Transverse colon (tissue), 4 donors: ENCODE data around the gene ID3. TPM values are rescaled to one million over a fixed set of nuclear protein-coding genes. Genes with fewer than 3 reads are reported as not detected.

Source experiments
- DNase-seq: peaks from one replicate; pipeline ENCODE4 v3.0.0-alpha.2; 2019
- H3K27ac ChIP-seq, 4 donors: fragments of 200-600 bp; sonication (generic); 2 replicates each; pipeline ENCODE4 v1.5.1; 2016 to 2018; ENCODE audit warnings: inconsistent platforms in 4 of 4
- H3K27me3 ChIP-seq: fragments of 200-600 bp; sonication (generic); 2 replicates; pipeline ENCODE4 v1.5.1; 2017; ENCODE audit warnings: inconsistent platforms
- H3K36me3 ChIP-seq, 4 donors: fragments of 200-600 bp; sonication (generic); 2 replicates each; pipeline ENCODE4 v1.5.1; 2017 to 2019; ENCODE audit warnings: inconsistent platforms in 4 of 4
- H3K4me1 ChIP-seq, 4 donors: fragments of 200-600 bp; sonication (generic); 2 replicates each; pipeline ENCODE4 v1.5.1; 2017 to 2020; ENCODE audit warnings: inconsistent platforms in 4 of 4
- H3K4me3 ChIP-seq, 4 donors: fragments of 200-600 bp; sonication (generic); 1 replicate in 1 of 4; 2 replicates in 3 of 4; pipeline versions ENCODE4 v1.5.1 to v1.6.1; 2017 to 2019; ENCODE audit warnings: inconsistent platforms in 4 of 4
- H3K9me3 ChIP-seq, 2 donors: fragments of 200-600 bp; sonication (generic); 2 replicates each; pipeline ENCODE4 v1.5.1; 2017 to 2019; ENCODE audit warnings: inconsistent platforms in 2 of 2
- CTCF ChIP-seq, 5 experiments: fragments of 200-600 bp in 3 of 5; fragments of 450-650 bp in 2 of 5; sonication (generic) in 3 of 5; IDR thresholded peaks; 1 replicate in 2 of 5; 2 replicates in 3 of 5; pipeline ENCODE4 v1.5.1; 2016 to 2017; ENCODE audit warnings: antibody characterized with exemption in 5 of 5, inconsistent platforms in 3 of 5, mild to moderate bottlenecking in 2 of 5, moderate library complexity in 1 of 5
- EP300 ChIP-seq: sonication (generic); formaldehyde crosslinking; IDR thresholded peaks from one replicate; pipeline ENCODE4 v1.6.1; 2017; ENCODE audit warnings: antibody characterized with exemption, low read depth
- POLR2A ChIP-seq: fragments of 450-650 bp; IDR thresholded peaks from one replicate; pipeline ENCODE4 v1.6.1; 2016; ENCODE audit warnings: antibody characterized with exemption, mild to moderate bottlenecking, moderate library complexity
- POLR2AphosphoS5 ChIP-seq, 3 donors: sonication (generic); formaldehyde crosslinking; IDR thresholded peaks; one replicate each; pipeline ENCODE4 v1.6.1; 2016; ENCODE audit warnings: antibody characterized with exemption in 3 of 3
- WGBS, 2 donors: methylation state at CpG; one replicate each; pipeline ENCODE4 v1.1.5; 2018; ENCODE audit warnings: low coverage in 1 of 2; 5-methylcytosine and 5-hydroxymethylcytosine counted together
- in situ Hi-C, 4 donors: fragments of 200-750 bp; cut with MboI; loops; one replicate each; pipeline versions ENCODE4 v1.15.0 to v1.15.1; 2017; ENCODE audit warnings: low sequenced_read_pairs in 3 of 4, low pct_ligation_motif_present in 1 of 4, low pct_unique_long_range_greater_than_20kb in 1 of 4
- intact Hi-C: fragments of 100-400 bp; cut with DNase I; formaldehyde crosslinking; loops from one replicate; pipeline ENCODE4 v1.15.1; 2023; ENCODE audit warnings: low total_unique reads
- total RNA-seq, 4 donors: library from RNA; depleted of rRNA; stranded (reverse); fragments of >200 nt; gene quantifications; one replicate each; pipeline ENCODE4 v1.1.0, GENCODE V29; 2016

ID3 gene
- total RNA-seq, 4 donors from 2014 or later, result 174 to 363 (median 253) TPM

- in situ Hi-C loops, result loop anchor here in 1 of 4 donors (10.0 kb wide), 1 partner anchor 49 kb away; the partner anchor contains the start of gene ASAP3
- DNase-seq, result no peak
- H3K27ac ChIP-seq, result peak overlapping the region in 2 of 4 donors; percentile 23 to 25
These were observed 25.9 kb downstream of the ID3 start for GRCh38 chr1:23533246-23534023.

GRCh38 chr1:23531562-23532094 is 27.7 kb downstream of the ID3 start:
- Histone ChIP-seq H3K36me3 (no peaks in the 10 kb centered on the region), H3K4me3 (peak overlapping the region; percentile 11 to 64 (median 47)), H3K4me1 (peaks cover 42 to 72% (median 59%) of the 10 kb centered on the region in 4 donors), H3K27ac (peak overlapping the region; percentile 64 to 90 (median 80)), H3K27me3 (no peaks in the 10 kb centered on the region), H3K9me3 (no peaks in the 10 kb centered on the region)
- no peak for DNase-seq
- 42% methylated on average over 5 of the region's 5 CpGs; no CpG with 5 or more reads in 1 of the 2 donors for WGBS, 2 donors
- TF ChIP-seq CTCF (IDR thresholded peaks at IDR 0.05) (no peak), EP300 (no peak), POLR2AphosphoS5 (IDR thresholded peaks at IDR 0.05) (no peak), POLR2A (no peak)
- intact Hi-C loops, result no loop called here
- in situ Hi-C loops, result loop anchor here in 1 of 4 donors (10.0 kb wide), 1 partner anchor 47 kb away; the partner anchor contains the start of gene ASAP3

More at GRCh38 chr1:23533246-23534023, 25.9 kb downstream of the ID3 start:
- intact Hi-C loops, result no loop called here
- no peak for TF ChIP-seq POLR2AphosphoS5 (IDR thresholded peaks at IDR 0.05)
- no peak for TF ChIP-seq POLR2A
- no peak for TF ChIP-seq CTCF (IDR thresholded peaks at IDR 0.05)
- TF ChIP-seq EP300, result no peak
- H3K4me1 ChIP-seq, result peaks cover 25 to 53% (median 41%) of the 10 kb centered on the region in 4 donors
- no peaks in the 10 kb centered on the region for H3K9me3 ChIP-seq
- H3K27me3 ChIP-seq, result no peaks in the 10 kb centered on the region
- no peak overlapping the region for H3K4me3 ChIP-seq
- H3K36me3 ChIP-seq, result no peaks in the 10 kb centered on the region
- WGBS, 2 donors, result 75 to 80% methylated on average over 4 to 6 of the region's 6 CpGs

- Histone ChIP-seq H3K27ac (peak within 1 kb of the TSS; percentile 87 to 90 (median 88)), H3K36me3 (no peaks in the 10 kb centered on the region), H3K4me1 (peaks cover 49 to 78% (median 66%) of the 10 kb centered on the region in 4 donors), H3K27me3 (no peaks in the 10 kb centered on the region), H3K9me3 (no peaks in the 10 kb centered on the region), H3K4me3 (peak within 1 kb of the TSS; percentile 55 to 84 (median 64))
- in situ Hi-C loops, result loop anchor here in 1 of 4 donors (10.0 kb wide), 1 partner anchor 46 kb away; the partner anchor contains the start of gene ASAP3
- intact Hi-C loops, result no loop called here
- DNase-seq, result peak; percentile 91
- TF ChIP-seq POLR2AphosphoS5 (IDR thresholded peaks at IDR 0.05), result peak; percentile 43 to 87 (median 60)
- TF ChIP-seq CTCF (IDR thresholded peaks at IDR 0.05), result peak in 1 of 5 experiments; percentile 14
- peak; percentile 39 for TF ChIP-seq POLR2A
- TF ChIP-seq EP300, result no peak
- 1% methylated on average over 46 of the region's 85 CpGs; no CpG with 5 or more reads in 1 of the 2 donors for WGBS, 2 donors
These were observed 28.3 kb downstream of the ID3 start, which contains the start of gene E2F2 for GRCh38 chr1:23530747-23531561. Gene E2F2 (minus strand): TSS chr1:23531233. CDS start chr1:23530793, 440 bp downstream.
